Measurements from ENCODE around the gene GRM1.

DNA sequence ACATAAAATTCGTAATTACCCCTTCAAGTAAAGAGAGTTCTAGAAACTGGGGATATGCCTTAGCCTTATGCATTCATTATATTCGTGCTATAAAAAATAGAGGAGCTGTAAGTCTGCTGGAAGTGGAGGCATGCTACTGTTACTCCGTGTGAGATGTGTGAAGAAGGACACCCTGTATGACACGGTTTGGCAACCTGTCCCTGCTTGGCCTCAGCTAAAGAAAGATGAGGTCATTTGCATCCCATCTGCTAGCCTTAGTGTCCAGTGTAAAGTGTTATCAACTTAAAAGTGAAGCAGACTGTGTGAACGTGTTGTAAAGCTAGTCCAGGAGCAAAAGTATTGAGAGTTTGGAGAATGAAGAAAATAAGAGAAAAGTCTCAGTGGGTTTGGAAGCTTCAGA is 379.7 kb downstream of the GRM1 start:
- TF ChIP-seq, protein P1, sequence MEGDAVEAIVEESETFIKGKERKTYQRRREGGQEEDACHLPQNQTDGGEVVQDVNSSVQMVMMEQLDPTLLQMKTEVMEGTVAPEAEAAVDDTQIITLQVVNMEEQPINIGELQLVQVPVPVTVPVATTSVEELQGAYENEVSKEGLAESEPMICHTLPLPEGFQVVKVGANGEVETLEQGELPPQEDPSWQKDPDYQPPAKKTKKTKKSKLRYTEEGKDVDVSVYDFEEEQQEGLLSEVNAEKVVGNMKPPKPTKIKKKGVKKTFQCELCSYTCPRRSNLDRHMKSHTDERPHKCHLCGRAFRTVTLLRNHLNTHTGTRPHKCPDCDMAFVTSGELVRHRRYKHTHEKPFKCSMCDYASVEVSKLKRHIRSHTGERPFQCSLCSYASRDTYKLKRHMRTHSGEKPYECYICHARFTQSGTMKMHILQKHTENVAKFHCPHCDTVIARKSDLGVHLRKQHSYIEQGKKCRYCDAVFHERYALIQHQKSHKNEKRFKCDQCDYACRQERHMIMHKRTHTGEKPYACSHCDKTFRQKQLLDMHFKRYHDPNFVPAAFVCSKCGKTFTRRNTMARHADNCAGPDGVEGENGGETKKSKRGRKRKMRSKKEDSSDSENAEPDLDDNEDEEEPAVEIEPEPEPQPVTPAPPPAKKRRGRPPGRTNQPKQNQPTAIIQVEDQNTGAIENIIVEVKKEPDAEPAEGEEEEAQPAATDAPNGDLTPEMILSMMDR (IDR thresholded peaks at IDR 0.05): no peak
- TF ChIP-seq POLR2A (IDR thresholded peaks at IDR 0.05): no peak

All from adrenal gland (tissue), 5 donors.